HEK293 (cell line): ENCODE data around the gene USP30.

ENCODE experiments used
- BCL11A ChIP-seq: fragments of 450-650 bp; formaldehyde crosslinking; IDR thresholded peaks from 2 replicates; pipeline ENCODE4 v1.5.1; 2016; ENCODE audit warnings: low read depth, missing biosample characterization, missing genetic modification characterization
- BCL11B ChIP-seq: fragments of 450-650 bp; formaldehyde crosslinking; IDR thresholded peaks from 2 replicates; pipeline ENCODE4 v1.5.1; 2016; ENCODE audit warnings: low read depth, missing biosample characterization, missing genetic modification characterization
- HOXD13 ChIP-seq: sonication (generic); formaldehyde crosslinking; IDR thresholded peaks from 2 replicates; pipeline ENCODE4 v1.8.0; 2022; ENCODE audit warnings: missing genetic modification reagents, borderline replicate concordance
- MZF1 ChIP-seq: fragments of 450-650 bp; formaldehyde crosslinking; IDR thresholded peaks from 2 replicates; pipeline ENCODE4 v1.5.1; 2017; ENCODE audit warnings: missing biosample characterization, missing genetic modification characterization, borderline replicate concordance
- YY2 ChIP-seq: fragments of 450-650 bp; formaldehyde crosslinking; IDR thresholded peaks from 2 replicates; pipeline ENCODE4 v1.5.1; 2016; ENCODE audit warnings: missing biosample characterization, missing genetic modification characterization
- ZNF121 ChIP-seq: fragments of 450-650 bp; formaldehyde crosslinking; IDR thresholded peaks from 2 replicates; pipeline ENCODE4 v1.5.1; 2016; ENCODE audit warnings: missing biosample characterization, missing genetic modification characterization
- ZNF146 ChIP-seq: fragments of 450-650 bp; formaldehyde crosslinking; IDR thresholded peaks from 2 replicates; pipeline ENCODE4 v1.5.1; 2016; ENCODE audit warnings: missing biosample characterization, missing genetic modification characterization
- ZNF184 ChIP-seq: fragments of 450-650 bp; IDR thresholded peaks from 2 replicates; pipeline ENCODE4 v1.5.1; 2018; ENCODE audit warnings: missing biosample characterization, mild to moderate bottlenecking, missing genetic modification characterization
- ZNF19 ChIP-seq: fragments of 450-650 bp; formaldehyde crosslinking; IDR thresholded peaks from 2 replicates; pipeline ENCODE4; 2016; ENCODE audit warnings: missing biosample characterization, missing genetic modification characterization, low read depth
- ZNF214 ChIP-seq: fragments of 450-650 bp; formaldehyde crosslinking; IDR thresholded peaks from 2 replicates; pipeline ENCODE4 v1.5.1; 2017; ENCODE audit warnings: missing biosample characterization, mild to moderate bottlenecking, missing genetic modification characterization, borderline replicate concordance
- ZNF223 ChIP-seq: fragments of 450-650 bp; formaldehyde crosslinking; IDR thresholded peaks from 2 replicates; pipeline ENCODE4 v1.5.1; 2016; ENCODE audit warnings: missing biosample characterization, missing genetic modification characterization
- ZNF354C ChIP-seq: fragments of 450-650 bp; formaldehyde crosslinking; IDR thresholded peaks from 2 replicates; pipeline ENCODE4 v1.5.1; 2016; ENCODE audit warnings: missing biosample characterization, missing genetic modification characterization, low read depth, borderline replicate concordance
- ZNF398 ChIP-seq: fragments of 450-650 bp; formaldehyde crosslinking; IDR thresholded peaks from 2 replicates; pipeline ENCODE4 v1.5.1; 2017; ENCODE audit warnings: missing biosample characterization, missing genetic modification characterization
- ZNF404 ChIP-seq: fragments of 450-650 bp; formaldehyde crosslinking; IDR thresholded peaks from 2 replicates; pipeline ENCODE4 v1.5.1; 2017; ENCODE audit warnings: missing biosample characterization, missing genetic modification characterization
- ZNF423 ChIP-seq: fragments of 450-650 bp; formaldehyde crosslinking; IDR thresholded peaks from 2 replicates; pipeline ENCODE4 v1.5.1; 2016; ENCODE audit warnings: missing biosample characterization, missing genetic modification characterization
- ZNF488 ChIP-seq: fragments of 450-650 bp; formaldehyde crosslinking; IDR thresholded peaks from 2 replicates; pipeline ENCODE4 v1.5.1; 2016; ENCODE audit warnings: missing biosample characterization, missing genetic modification characterization
- ZNF513 ChIP-seq: fragments of 450-650 bp; IDR thresholded peaks from 2 replicates; pipeline ENCODE4 v1.5.1; 2018; ENCODE audit warnings: missing biosample characterization, missing genetic modification characterization
- ZNF544 ChIP-seq: fragments of 450-650 bp; formaldehyde crosslinking; IDR thresholded peaks from 2 replicates; pipeline ENCODE4 v1.5.0; 2017; ENCODE audit warnings: missing biosample characterization, missing genetic modification characterization
- ZNF548 ChIP-seq: fragments of 450-650 bp; formaldehyde crosslinking; IDR thresholded peaks from 2 replicates; pipeline ENCODE4 v1.5.1; 2016; ENCODE audit warnings: missing biosample characterization, missing genetic modification characterization
- ZNF555 ChIP-seq: fragments of 450-650 bp; formaldehyde crosslinking; conservative IDR thresholded peaks from 2 replicates; pipeline ENCODE4 v1.5.1; 2017; ENCODE audit warnings: missing biosample characterization, mild to moderate bottlenecking, missing genetic modification characterization, inconsistent platforms
- ZNF571 ChIP-seq: fragments of 450-650 bp; formaldehyde crosslinking; IDR thresholded peaks from 2 replicates; pipeline ENCODE4 v1.5.0; 2017; ENCODE audit warnings: missing biosample characterization, missing genetic modification characterization
- ZNF658 ChIP-seq: fragments of 450-650 bp; formaldehyde crosslinking; IDR thresholded peaks from 2 replicates; pipeline ENCODE4; 2016; ENCODE audit warnings: missing biosample characterization, missing genetic modification characterization
- ZNF837 ChIP-seq: fragments of 450-650 bp; formaldehyde crosslinking; IDR thresholded peaks from 2 replicates; pipeline ENCODE4 v1.5.1; 2016; ENCODE audit warnings: missing biosample characterization, missing genetic modification characterization
- ZNF843 ChIP-seq: fragments of 450-650 bp; formaldehyde crosslinking; IDR thresholded peaks from 2 replicates; pipeline ENCODE4 v1.5.1; 2016; ENCODE audit warnings: missing biosample characterization, missing genetic modification characterization
- ZSCAN16 ChIP-seq: fragments of 450-650 bp; formaldehyde crosslinking; IDR thresholded peaks from 2 replicates; pipeline ENCODE4 v1.5.1; 2016; ENCODE audit warnings: missing biosample characterization, missing genetic modification characterization
- TF ChIP-seq, protein P1 (sequence below): fragments of 450-650 bp; formaldehyde crosslinking; IDR thresholded peaks from 2 replicates; pipeline ENCODE4 v1.5.1; 2016; ENCODE audit warnings: missing biosample characterization, missing genetic modification characterization
- TF ChIP-seq, protein P2 (sequence below): fragments of 450-650 bp; formaldehyde crosslinking; IDR thresholded peaks from 2 replicates; pipeline ENCODE4 v1.5.1; 2016; ENCODE audit warnings: missing biosample characterization, missing genetic modification characterization
- TF ChIP-seq, protein P3 (sequence below): fragments of 450-650 bp; formaldehyde crosslinking; IDR thresholded peaks from 2 replicates; pipeline ENCODE4 v1.5.1; 2016; ENCODE audit warnings: missing biosample characterization, missing genetic modification characterization
- TF ChIP-seq, protein P4 (sequence below): IDR thresholded peaks from 2 replicates; pipeline ENCODE4 v1.6.1; 2011; ENCODE audit warnings: mild to moderate bottlenecking, low read depth, low read length, borderline replicate concordance
- TF ChIP-seq, protein P5 (sequence below): fragments of 450-650 bp; formaldehyde crosslinking; IDR thresholded peaks from 2 replicates; pipeline ENCODE4 v1.5.1; 2016; ENCODE audit warnings: missing biosample characterization, missing genetic modification characterization

Gene USP30

DNA sequence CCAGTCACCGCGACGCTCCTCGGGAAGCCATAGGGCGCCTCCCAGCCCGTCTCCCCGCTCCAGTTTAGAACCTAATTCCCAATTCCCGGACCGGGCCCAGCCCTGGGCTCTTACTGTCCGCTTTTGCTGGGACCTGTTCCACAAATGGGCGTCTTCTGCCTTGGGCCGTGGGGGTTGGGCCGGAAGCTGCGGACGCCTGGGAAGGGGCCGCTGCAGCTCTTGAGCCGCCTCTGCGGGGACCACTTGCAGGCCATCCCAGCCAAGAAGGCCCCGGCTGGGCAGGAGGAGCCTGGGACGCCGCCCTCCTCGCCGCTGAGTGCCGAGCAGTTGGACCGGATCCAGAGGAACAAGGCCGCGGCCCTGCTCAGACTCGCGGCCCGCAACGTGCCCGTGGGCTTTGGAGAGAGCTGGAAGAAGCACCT, 45.8 kb downstream of the USP30 start (continued):
- TF ChIP-seq, protein P1, sequence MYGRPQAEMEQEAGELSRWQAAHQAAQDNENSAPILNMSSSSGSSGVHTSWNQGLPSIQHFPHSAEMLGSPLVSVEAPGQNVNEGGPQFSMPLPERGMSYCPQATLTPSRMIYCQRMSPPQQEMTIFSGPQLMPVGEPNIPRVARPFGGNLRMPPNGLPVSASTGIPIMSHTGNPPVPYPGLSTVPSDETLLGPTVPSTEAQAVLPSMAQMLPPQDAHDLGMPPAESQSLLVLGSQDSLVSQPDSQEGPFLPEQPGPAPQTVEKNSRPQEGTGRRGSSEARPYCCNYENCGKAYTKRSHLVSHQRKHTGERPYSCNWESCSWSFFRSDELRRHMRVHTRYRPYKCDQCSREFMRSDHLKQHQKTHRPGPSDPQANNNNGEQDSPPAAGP: no peak
- TF ChIP-seq ZNF398 (tag by site-specific recombination) (no peak), ZNF837 (no peak), ZNF843 (tag by site-specific recombination) (no peak), ZNF488 (tag by site-specific recombination) (no peak), ZNF571 (no peak), ZNF513 (tag by site-specific recombination) (no peak), ZNF19 (no peak), BCL11B (tag by site-specific recombination) (no peak), ZNF548 (tag by site-specific recombination) (no peak), ZNF555 (no peak), ZNF146 (tag by site-specific recombination) (no peak), ZNF121 (tag by site-specific recombination) (peak; percentile 38; the same call in 1 of the 2 replicates), YY2 (tag by site-specific recombination) (no peak), HOXD13 (CRISPR knock-in tag) (no peak), ZNF544 (tag by site-specific recombination) (no peak), MZF1 (tag by site-specific recombination) (no peak), ZNF404 (tag by site-specific recombination) (no peak), ZNF658 (tag by site-specific recombination) (no peak), ZNF184 (tag by site-specific recombination) (no peak), ZSCAN16 (tag by site-specific recombination) (no peak), ZNF423 (tag by site-specific recombination) (no peak), ZNF223 (tag by site-specific recombination) (no peak), ZNF354C (tag by site-specific recombination) (no peak), BCL11A (tag by site-specific recombination) (no peak), ZNF214 (tag by site-specific recombination) (no peak)
- TF ChIP-seq, protein P2, sequence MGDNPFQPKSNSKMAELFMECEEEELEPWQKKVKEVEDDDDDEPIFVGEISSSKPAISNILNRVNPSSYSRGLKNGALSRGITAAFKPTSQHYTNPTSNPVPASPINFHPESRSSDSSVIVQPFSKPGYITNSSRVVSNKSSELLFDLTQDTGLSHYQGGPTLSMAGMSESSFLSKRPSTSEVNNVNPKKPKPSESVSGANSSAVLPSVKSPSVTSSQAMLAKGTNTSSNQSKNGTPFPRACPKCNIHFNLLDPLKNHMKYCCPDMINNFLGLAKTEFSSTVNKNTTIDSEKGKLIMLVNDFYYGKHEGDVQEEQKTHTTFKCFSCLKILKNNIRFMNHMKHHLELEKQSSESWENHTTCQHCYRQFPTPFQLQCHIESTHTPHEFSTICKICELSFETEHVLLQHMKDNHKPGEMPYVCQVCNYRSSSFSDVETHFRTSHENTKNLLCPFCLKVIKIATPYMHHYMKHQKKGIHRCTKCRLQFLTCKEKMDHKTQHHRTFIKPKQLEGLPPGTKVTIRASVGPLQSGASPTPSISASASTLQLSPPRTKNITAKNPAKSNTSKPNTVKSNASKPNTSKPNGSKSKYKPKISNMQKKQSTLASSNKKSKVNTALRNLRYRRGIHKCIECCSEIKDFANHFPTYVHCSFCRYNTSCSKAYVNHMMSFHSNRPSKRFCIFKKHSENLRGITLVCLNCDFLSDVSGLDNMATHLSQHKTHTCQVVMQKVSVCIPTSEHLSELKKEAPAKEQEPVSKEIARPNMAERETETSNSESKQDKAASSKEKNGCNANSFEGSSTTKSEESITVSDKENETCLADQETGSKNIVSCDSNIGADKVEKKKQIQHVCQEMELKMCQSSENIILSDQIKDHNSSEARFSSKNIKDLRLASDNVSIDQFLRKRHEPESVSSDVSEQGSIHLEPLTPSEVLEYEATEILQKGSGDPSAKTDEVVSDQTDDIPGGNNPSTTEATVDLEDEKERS: no peak
- TF ChIP-seq, protein P3, sequence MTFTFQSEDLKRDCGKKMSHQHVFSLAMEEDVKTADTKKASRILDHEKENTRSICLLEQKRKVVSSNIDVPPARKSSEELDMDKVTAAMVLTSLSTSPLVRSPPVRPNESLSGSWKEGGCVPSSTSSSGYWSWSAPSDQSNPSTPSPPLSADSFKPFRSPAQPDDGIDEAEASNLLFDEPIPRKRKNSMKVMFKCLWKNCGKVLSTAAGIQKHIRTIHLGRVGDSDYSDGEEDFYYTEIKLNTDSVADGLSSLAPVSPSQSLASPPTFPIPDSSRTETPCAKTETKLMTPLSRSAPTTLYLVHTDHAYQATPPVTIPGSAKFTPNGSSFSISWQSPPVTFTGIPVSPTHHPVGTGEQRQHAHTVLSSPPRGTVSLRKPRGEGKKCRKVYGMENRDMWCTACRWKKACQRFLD: no peak
- TF ChIP-seq, protein P4, sequence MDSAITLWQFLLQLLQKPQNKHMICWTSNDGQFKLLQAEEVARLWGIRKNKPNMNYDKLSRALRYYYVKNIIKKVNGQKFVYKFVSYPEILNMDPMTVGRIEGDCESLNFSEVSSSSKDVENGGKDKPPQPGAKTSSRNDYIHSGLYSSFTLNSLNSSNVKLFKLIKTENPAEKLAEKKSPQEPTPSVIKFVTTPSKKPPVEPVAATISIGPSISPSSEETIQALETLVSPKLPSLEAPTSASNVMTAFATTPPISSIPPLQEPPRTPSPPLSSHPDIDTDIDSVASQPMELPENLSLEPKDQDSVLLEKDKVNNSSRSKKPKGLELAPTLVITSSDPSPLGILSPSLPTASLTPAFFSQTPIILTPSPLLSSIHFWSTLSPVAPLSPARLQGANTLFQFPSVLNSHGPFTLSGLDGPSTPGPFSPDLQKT: no peak; the same call in 1 of the 2 replicates
- TF ChIP-seq, protein P5, sequence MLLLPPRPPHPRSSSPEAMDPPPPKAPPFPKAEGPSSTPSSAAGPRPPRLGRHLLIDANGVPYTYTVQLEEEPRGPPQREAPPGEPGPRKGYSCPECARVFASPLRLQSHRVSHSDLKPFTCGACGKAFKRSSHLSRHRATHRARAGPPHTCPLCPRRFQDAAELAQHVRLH (tag by site-specific recombination): no peak
